DOHH2 (cell line): ENCODE results near the gene VWA5B2.

Experiments used
- EZH2phosphoT487 ChIP-seq: fragments of 200-600 bp; sonication (generic); IDR thresholded peaks from 2 replicates; pipeline ENCODE4 v1.6.1; 2017; ENCODE audit warnings: borderline replicate concordance, mild to moderate bottlenecking, antibody characterized with exemption, low read length, moderate library complexity, mixed read lengths
- TF ChIP-seq, protein P1 (sequence below): fragments of 200-600 bp; sonication (generic); IDR thresholded peaks from one replicate; pipeline ENCODE4 v1.5.1; 2014; ENCODE audit warnings: antibody characterized with exemption, mild to moderate bottlenecking, low read depth, low read length; ENCODE audit not compliant: poor library complexity, severe bottlenecking

- TF ChIP-seq, protein P1, sequence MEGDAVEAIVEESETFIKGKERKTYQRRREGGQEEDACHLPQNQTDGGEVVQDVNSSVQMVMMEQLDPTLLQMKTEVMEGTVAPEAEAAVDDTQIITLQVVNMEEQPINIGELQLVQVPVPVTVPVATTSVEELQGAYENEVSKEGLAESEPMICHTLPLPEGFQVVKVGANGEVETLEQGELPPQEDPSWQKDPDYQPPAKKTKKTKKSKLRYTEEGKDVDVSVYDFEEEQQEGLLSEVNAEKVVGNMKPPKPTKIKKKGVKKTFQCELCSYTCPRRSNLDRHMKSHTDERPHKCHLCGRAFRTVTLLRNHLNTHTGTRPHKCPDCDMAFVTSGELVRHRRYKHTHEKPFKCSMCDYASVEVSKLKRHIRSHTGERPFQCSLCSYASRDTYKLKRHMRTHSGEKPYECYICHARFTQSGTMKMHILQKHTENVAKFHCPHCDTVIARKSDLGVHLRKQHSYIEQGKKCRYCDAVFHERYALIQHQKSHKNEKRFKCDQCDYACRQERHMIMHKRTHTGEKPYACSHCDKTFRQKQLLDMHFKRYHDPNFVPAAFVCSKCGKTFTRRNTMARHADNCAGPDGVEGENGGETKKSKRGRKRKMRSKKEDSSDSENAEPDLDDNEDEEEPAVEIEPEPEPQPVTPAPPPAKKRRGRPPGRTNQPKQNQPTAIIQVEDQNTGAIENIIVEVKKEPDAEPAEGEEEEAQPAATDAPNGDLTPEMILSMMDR: no peak
- TF ChIP-seq EZH2phosphoT487: no peak
Observed at GRCh38 chr3:184234224-184234623, 4.8 kb downstream of the VWA5B2 start.
